ENCODE measurements around the gene TANC1. TPM values are rescaled to one million over a fixed set of nuclear protein-coding genes. Genes with fewer than 3 reads are reported as not detected.

The TANC1 gene
- total and polyA plus RNA-seq, 2 donors (not counting 3 experiments of a cell fraction or from before 2014, with no cell fraction given), result 58.9 to 99.4 TPM

DNA sequence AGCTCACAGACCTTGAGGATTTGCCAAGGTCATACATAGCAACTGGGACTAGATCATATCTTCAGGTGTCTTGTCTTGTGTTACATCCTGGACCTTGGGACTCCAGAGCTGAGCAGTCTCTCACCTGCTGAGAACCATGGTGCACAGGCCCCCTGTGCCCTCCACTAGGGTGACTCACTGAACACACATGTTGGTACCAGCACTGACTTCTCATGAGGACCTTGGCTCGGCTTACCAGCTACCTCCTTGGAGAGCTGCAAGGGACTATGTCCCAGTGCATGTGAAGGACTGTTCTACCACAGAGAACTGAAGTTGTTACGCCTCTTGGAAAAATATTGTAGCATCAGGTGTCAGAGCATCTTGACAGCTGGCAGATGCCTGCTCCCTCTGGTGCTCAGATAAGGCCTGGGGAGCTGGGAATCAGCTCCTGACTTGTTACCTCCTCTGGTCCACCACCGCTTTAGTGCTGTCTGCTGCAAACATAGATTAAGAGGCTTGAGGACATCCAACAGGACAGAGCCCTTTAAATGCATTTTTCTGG, 246.0 kb downstream of the TANC1 start:
- FAIRE-seq (no peak), DNase-seq (ENCODE audit: low read depth, low spot score) (no peak)
- H3K4me3 ChIP-seq (replicated peaks in 1 of 3; ENCODE audit: insufficient read depth in 1 of 3, low read depth in 1 of 3, low read length in 3 of 3), result no peak overlapping the region
- no peaks in the 10 kb centered on the region for H3K4me1 ChIP-seq (ENCODE audit: control insufficient read depth, extremely low read depth, insufficient read depth, low read length)
- no peaks in the 10 kb centered on the region for H3K9me1 ChIP-seq (replicated peaks; ENCODE audit: control insufficient read depth, extremely low read depth, insufficient read depth, low read length)
- H2AFZ ChIP-seq (ENCODE audit: low read depth, low read length), result no peak overlapping the region
- H3K36me3 ChIP-seq (ENCODE audit: control insufficient read depth in 2 of 2, extremely low read depth in 1 of 2, insufficient read depth in 2 of 2, low read length in 2 of 2), result peaks cover 10 to 43% of the 10 kb centered on the region in 2 experiments
- no peak overlapping the region for H3K27ac ChIP-seq (ENCODE audit: insufficient read depth, low read depth, low read length)
- H3K27me3 ChIP-seq (ENCODE audit: control insufficient read depth in 2 of 2, insufficient read depth in 2 of 2, low read length in 2 of 2), result no peaks in the 10 kb centered on the region
- intact Hi-C loops (cut with micrococcal nuclease), result no loop called here
- H3K9ac ChIP-seq (replicated peaks; ENCODE audit: extremely low read depth, insufficient read depth, low read length), result no peak overlapping the region
- POLR2A ChIA-PET, result no interaction called here
- TF ChIP-seq MAX (IDR thresholded peaks at IDR 0.05; ENCODE audit: insufficient read depth, insufficient read length) (no peak), MYC (IDR thresholded peaks at IDR 0.05; ENCODE audit: low read depth, low read length) (no peak), JUN (IDR thresholded peaks at IDR 0.05; ENCODE audit: borderline replicate concordance, insufficient read depth, insufficient read length, low read depth) (no peak), FOS (IDR thresholded peaks at IDR 0.05; ENCODE audit: borderline replicate concordance, insufficient read depth, low read length) (no peak), POLR2AphosphoS5 (IDR thresholded peaks at IDR 0.05; ENCODE audit: insufficient read depth, low read depth, low read length) (no peak), POLR2A (IDR thresholded peaks at IDR 0.05; ENCODE audit: low read depth, low read length) (no peak), CTCF (IDR thresholded peaks at IDR 0.05; ENCODE audit: extremely low read depth in 1 of 2, insufficient read depth in 1 of 2, low read depth in 1 of 2, low read length in 2 of 2) (no peak), GATA2 (IDR thresholded peaks at IDR 0.05; ENCODE audit: insufficient read depth, insufficient read length, low read depth, low read length) (no peak), EZH2 (IDR thresholded peaks at IDR 0.05; ENCODE audit: borderline replicate concordance, low read depth, low read length, severe bottlenecking) (no peak)
- dilution Hi-C loops (cut with MboI; ENCODE audit: extremely low pct_ligation_motif_present, low sequenced_read_pairs), result no loop called here
- H3K4me2 ChIP-seq (ENCODE audit: insufficient read depth, low read length), result no peak overlapping the region
- BruUV-seq (replicated peaks), result no TSS peak
- CTCF ChIA-PET, result interaction anchor here (1.0 kb wide), 1 partner anchor 498 kb away, joined by 3 read pairs; no protein-coding TSS in a partner anchor
- H3K9me3 ChIP-seq (replicated peaks; ENCODE audit: control insufficient read depth, insufficient read depth, low read length), result no peaks in the 10 kb centered on the region
- H3K79me2 ChIP-seq (ENCODE audit: control insufficient read depth, insufficient read depth, low read length), result no peaks in the 10 kb centered on the region
- H4K20me1 ChIP-seq (replicated peaks; ENCODE audit: control insufficient read depth, extremely low read depth, insufficient read depth, low read length), result no peaks in the 10 kb centered on the region
